Neural progenitor cell (in vitro differentiated cells): Measurements from ENCODE around the gene GPR4. TPM values are rescaled to one million over a fixed set of nuclear protein-coding genes. Genes with fewer than 3 reads are reported as not detected.

Source experiments
- DNase-seq: peaks from one replicate; pipeline ENCODE4 v3.0.0-alpha.2; 2016; ENCODE audit warnings: low spot score
- H2AFZ ChIP-seq: fragments of 200-600 bp; sonication (generic); replicated peaks from 2 replicates; pipeline ENCODE4 v1.6.1; 2016; ENCODE audit warnings: antibody characterized with exemption
- H3F3A ChIP-seq: fragments of 200-600 bp; sonication (generic); 2 replicates; pipeline ENCODE4 v1.6.1; 2016; ENCODE audit warnings: antibody characterized with exemption, low read depth
- H3K27ac ChIP-seq: fragments of 200-600 bp; sonication (generic); 2 replicates; pipeline ENCODE4 v1.5.1; 2016; ENCODE audit warnings: mild to moderate bottlenecking
- H3K27me3 ChIP-seq: fragments of 200-600 bp; sonication (generic); 2 replicates; pipeline ENCODE4 v1.6.1; 2016; ENCODE audit warnings: mild to moderate bottlenecking, moderate library complexity
- H3K36me3 ChIP-seq: fragments of 200-600 bp; sonication (generic); 2 replicates; pipeline ENCODE4 v1.5.1; 2016
- H3K4me1 ChIP-seq: fragments of 200-600 bp; sonication (generic); 2 replicates; pipeline ENCODE4 v1.6.1; 2016; ENCODE audit warnings: mixed run types
- H3K4me2 ChIP-seq: fragments of 200-600 bp; sonication (generic); 2 replicates; pipeline ENCODE4 v1.6.1; 2016
- H3K4me3 ChIP-seq: fragments of 200-600 bp; sonication (generic); 2 replicates; pipeline ENCODE4 v1.5.1; 2016
- H3K79me2 ChIP-seq: fragments of 200-600 bp; sonication (generic); 2 replicates; pipeline ENCODE4 v1.6.1; 2016; ENCODE audit warnings: low read depth
- H3K9ac ChIP-seq: fragments of 200-600 bp; sonication (generic); 2 replicates; pipeline ENCODE4 v1.6.1; 2016
- H3K9me3 ChIP-seq: fragments of 200-600 bp; sonication (generic); 2 replicates; pipeline ENCODE4 v1.5.1; 2016; ENCODE audit warnings: low read depth
- H4K20me1 ChIP-seq: fragments of 200-600 bp; sonication (generic); 2 replicates; pipeline ENCODE4 v1.6.1; 2016; ENCODE audit warnings: low read depth
- H3K27ac Mint-ChIP-seq: 3 replicates; pipeline ENCODE4 v1.8.0; 2021; ENCODE audit warnings: mixed read lengths
- H3K27me3 Mint-ChIP-seq: 2 replicates; pipeline ENCODE4 v1.8.0; 2022; ENCODE audit warnings: low read depth, mild to moderate bottlenecking, inconsistent platforms, moderate library complexity, mixed read lengths; ENCODE audit not compliant: insufficient read depth
- H3K36me3 Mint-ChIP-seq: 3 replicates; pipeline ENCODE4 v1.8.0; 2021; ENCODE audit warnings: mixed read lengths
- H3K4me1 Mint-ChIP-seq: 3 replicates; pipeline ENCODE4 v1.8.0; 2021; ENCODE audit warnings: mixed read lengths
- H3K4me3 Mint-ChIP-seq: 3 replicates; pipeline ENCODE4 v1.8.0; 2021; ENCODE audit warnings: mild to moderate bottlenecking, moderate library complexity, mixed read lengths
- H3K9me3 Mint-ChIP-seq: 3 replicates; pipeline ENCODE4 v1.8.0; 2020; ENCODE audit warnings: mixed read lengths
- EZH2 ChIP-seq: fragments of 200-600 bp; sonication (generic); IDR thresholded peaks from 2 replicates; pipeline ENCODE4 v1.6.1; 2017; ENCODE audit warnings: antibody characterized with exemption, mild to moderate bottlenecking, moderate library complexity
- EZH2phosphoT487 ChIP-seq: fragments of 200-600 bp; sonication (generic); IDR thresholded peaks from 2 replicates; pipeline ENCODE4 v1.6.1; 2017; ENCODE audit warnings: antibody characterized with exemption
- total RNA-seq: library from RNA; depleted of rRNA; stranded (reverse); fragments of >200 nt; gene quantifications from 2 replicates; pipeline ENCODE4 v1.2.3, GENCODE V29; 2015; ENCODE audit warnings: low replicate concordance
- TF ChIP-seq, protein P1 (sequence below): fragments of 200-600 bp; sonication (generic); IDR thresholded peaks from 2 replicates; pipeline ENCODE4 v1.5.1; 2017; ENCODE audit warnings: antibody characterized with exemption, mild to moderate bottlenecking

Gene GPR4
- total RNA-seq, 1 donor from 2014 or later: not detected

DNA sequence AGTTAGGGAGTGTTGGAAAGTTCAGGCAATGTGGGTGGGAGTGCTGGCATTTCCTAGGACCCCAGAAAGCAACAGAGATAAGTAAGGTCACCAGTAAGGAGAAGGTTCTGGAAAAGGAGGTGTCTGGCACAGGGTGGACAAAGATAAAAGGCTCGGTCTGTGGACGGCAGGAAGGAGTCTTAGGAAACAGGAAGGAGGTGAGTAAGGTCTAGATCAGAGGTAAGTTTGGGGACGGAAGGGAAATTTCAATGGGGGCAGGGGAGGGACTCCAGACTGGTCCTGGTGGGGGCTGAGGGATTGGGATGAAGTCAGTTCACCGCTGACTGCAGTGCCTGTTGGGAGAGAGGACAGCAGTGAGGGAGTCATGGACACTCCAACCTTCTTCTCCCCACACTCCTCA, 9.6 kb downstream of the GPR4 start:
- Histone ChIP-seq H3F3A (no peaks in the 10 kb centered on the region), H3K27ac (no peak overlapping the region)
- peaks cover 35% of the 10 kb centered on the region for H3K27me3 Mint-ChIP-seq

DNA sequence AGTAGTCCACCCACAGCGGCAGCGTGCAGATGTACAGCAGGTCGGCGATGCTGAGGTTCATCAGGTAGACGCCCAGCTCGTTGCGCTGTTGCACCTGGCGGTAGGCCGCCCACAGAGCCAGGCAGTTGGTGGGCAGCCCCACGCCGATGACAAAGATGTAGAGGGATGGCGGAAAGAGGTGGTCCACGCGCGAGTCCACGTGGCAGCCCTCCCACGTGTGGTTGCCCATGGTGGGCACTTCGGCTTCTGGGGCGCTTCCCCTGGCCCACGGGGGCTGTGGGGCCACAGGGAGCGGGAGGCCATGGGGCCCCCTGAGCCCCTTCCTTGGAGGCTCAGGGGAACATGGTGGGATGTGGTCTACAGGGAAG, 10.4 kb downstream of the GPR4 start:
- Histone ChIP-seq H2AFZ (no peak overlapping the region), H3K36me3 (no peaks in the 10 kb centered on the region), H4K20me1 (no peaks in the 10 kb centered on the region), H3K9ac (no peak overlapping the region), H3K79me2 (no peaks in the 10 kb centered on the region), H3K4me2 (no peak overlapping the region), H3K27me3 (peaks cover 54% of the 10 kb centered on the region), H3K4me3 (no peak overlapping the region), H3K9me3 (no peaks in the 10 kb centered on the region), H3F3A (no peaks in the 10 kb centered on the region), H3K27ac (no peak overlapping the region), H3K4me1 (no peaks in the 10 kb centered on the region)
- Mint-ChIP-seq H3K36me3 (no peaks in the 10 kb centered on the region), H3K4me3 (no peak overlapping the region), H3K27me3 (peaks cover 27% of the 10 kb centered on the region), H3K27ac (no peak overlapping the region), H3K4me1 (no peaks in the 10 kb centered on the region), H3K9me3 (no peaks in the 10 kb centered on the region)
- TF ChIP-seq EZH2: no peak
- TF ChIP-seq, protein P1, sequence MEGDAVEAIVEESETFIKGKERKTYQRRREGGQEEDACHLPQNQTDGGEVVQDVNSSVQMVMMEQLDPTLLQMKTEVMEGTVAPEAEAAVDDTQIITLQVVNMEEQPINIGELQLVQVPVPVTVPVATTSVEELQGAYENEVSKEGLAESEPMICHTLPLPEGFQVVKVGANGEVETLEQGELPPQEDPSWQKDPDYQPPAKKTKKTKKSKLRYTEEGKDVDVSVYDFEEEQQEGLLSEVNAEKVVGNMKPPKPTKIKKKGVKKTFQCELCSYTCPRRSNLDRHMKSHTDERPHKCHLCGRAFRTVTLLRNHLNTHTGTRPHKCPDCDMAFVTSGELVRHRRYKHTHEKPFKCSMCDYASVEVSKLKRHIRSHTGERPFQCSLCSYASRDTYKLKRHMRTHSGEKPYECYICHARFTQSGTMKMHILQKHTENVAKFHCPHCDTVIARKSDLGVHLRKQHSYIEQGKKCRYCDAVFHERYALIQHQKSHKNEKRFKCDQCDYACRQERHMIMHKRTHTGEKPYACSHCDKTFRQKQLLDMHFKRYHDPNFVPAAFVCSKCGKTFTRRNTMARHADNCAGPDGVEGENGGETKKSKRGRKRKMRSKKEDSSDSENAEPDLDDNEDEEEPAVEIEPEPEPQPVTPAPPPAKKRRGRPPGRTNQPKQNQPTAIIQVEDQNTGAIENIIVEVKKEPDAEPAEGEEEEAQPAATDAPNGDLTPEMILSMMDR: no peak
- TF ChIP-seq EZH2phosphoT487: no peak
- no peak for DNase-seq

More for the DNA sequence above, 9.6 kb downstream of the GPR4 start:
- H3K4me2 ChIP-seq: no peak overlapping the region
- no peak for TF ChIP-seq EZH2
- no peak for TF ChIP-seq EZH2phosphoT487
- TF ChIP-seq, protein P1: no peak
- H3K9me3 ChIP-seq: no peaks in the 10 kb centered on the region
- DNase-seq: no peak
- Mint-ChIP-seq H3K36me3 (no peaks in the 10 kb centered on the region), H3K9me3 (no peaks in the 10 kb centered on the region), H3K4me1 (peaks cover 2% of the 10 kb centered on the region), H3K27ac (no peak overlapping the region), H3K4me3 (no peak overlapping the region)
- no peaks in the 10 kb centered on the region for H3K36me3 ChIP-seq
- H3K79me2 ChIP-seq: no peaks in the 10 kb centered on the region
- no peak overlapping the region for H3K9ac ChIP-seq
- no peak overlapping the region for H3K4me3 ChIP-seq
- H3K27me3 ChIP-seq: peaks cover 62% of the 10 kb centered on the region
- no peaks in the 10 kb centered on the region for H3K4me1 ChIP-seq
- H2AFZ ChIP-seq: no peak overlapping the region
- H4K20me1 ChIP-seq: no peaks in the 10 kb centered on the region

DNA sequence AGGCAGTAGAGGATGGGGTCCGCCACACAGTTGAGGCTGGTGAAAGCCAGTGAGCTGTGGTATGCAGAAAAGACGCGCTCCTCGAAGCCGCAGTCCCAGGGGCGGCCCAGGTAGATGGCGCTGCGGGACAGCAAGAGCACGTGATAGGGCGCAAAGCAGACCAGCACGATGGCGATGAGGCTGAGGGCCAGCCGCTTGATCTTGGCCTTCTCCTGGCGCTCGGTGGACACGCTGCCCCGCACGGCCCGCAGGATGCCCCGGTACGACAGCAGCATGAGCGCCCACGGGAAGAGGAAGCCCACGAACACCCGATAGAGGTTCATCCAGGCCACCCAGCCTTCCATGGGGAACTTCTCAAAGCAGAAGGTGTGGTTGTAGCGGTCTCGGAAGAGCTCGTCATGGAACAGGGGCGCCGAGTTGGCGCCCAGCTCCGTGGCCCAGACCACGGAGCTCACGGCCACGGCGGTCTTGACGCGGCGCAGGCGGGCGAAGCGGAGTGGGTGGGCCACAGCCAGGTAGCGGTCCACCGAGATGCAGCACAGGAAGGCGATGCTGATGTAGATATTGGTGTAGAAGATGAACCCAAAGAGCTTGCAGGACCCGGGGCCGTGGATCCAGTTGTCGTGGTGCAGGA, 10.9 kb downstream of the GPR4 start:
- Histone ChIP-seq H3K4me1 (no peaks in the 10 kb centered on the region), H3F3A (no peaks in the 10 kb centered on the region), H4K20me1 (no peaks in the 10 kb centered on the region), H3K4me3 (no peak overlapping the region), H3K4me2 (no peak overlapping the region), H3K36me3 (no peaks in the 10 kb centered on the region), H3K9ac (no peak overlapping the region), H3K79me2 (no peaks in the 10 kb centered on the region), H3K27me3 (peaks cover 49% of the 10 kb centered on the region), H3K9me3 (no peaks in the 10 kb centered on the region), H3K27ac (no peak overlapping the region), H2AFZ (no peak overlapping the region)
- no peaks in the 10 kb centered on the region for H3K4me1 Mint-ChIP-seq
- no peak overlapping the region for H3K4me3 Mint-ChIP-seq
- H3K27ac Mint-ChIP-seq: no peak overlapping the region
- peaks cover 22% of the 10 kb centered on the region for H3K27me3 Mint-ChIP-seq
- H3K36me3 Mint-ChIP-seq: no peaks in the 10 kb centered on the region
- TF ChIP-seq, protein P1: peak; percentile 56
- TF ChIP-seq EZH2: no peak
- peak; percentile 78 for DNase-seq
- H3K9me3 Mint-ChIP-seq: no peaks in the 10 kb centered on the region
